ENCODE results near the gene NECTIN4. TPM values are rescaled to one million over a fixed set of nuclear protein-coding genes. Genes with fewer than 3 reads are reported as not detected.

NECTIN4 gene
- total RNA-seq, 4 donors from 2014 or later, result 0.27 to 1.9 TPM; not detected in 2

DNA sequence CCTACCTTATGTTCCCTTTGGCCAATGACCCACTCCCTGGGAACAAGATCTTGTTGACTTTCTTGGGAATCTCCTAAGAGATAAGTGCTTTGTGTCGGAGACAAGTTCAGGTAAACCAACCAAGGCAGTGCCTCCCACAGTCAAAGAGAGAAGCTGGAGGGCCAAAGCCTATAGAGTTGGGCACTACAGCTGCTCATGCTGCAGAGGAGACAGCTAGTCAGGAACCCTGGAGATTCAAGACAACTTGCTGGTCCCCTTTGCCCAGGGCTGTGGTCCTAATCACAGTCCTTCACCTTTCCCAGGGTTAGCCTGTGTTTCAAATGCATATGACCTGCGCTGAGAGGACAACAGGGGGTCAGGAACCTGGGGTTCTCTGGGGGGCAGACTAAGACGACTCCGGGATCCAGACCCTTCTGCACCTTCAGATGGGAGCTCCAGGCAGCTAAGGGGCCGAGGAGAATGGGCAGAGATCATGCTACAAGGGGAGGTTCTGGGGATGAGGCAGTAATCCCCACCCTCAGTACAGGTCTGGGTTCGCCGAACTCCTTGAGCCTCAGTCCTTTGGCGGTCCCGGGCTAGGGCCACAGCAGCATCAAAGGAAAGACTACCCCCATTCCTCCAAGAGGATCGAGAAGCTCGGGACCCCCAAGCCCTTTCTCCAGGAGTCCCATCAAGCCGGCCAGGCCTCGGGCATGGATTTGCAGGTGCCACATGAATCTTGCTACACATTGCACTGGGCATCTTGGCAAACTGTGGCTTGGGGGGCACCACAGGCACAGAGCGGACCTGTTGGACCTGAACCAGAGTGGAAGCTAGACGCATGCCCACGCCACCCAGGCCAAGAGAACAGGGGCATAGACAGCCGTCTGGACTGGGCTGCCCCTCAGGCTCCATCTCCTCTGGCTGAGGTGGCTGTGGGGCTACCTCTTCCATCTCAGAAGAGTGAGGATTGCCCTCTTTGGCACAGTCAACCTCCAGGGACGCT lies 41.6 kb downstream of the NECTIN4 start:
- ATAC-seq, result no peak
- TF ChIP-seq EP300 (IDR thresholded peaks at IDR 0.05), result no peak
- no peak for TF ChIP-seq POLR2AphosphoS5 (IDR thresholded peaks at IDR 0.05)
- TF ChIP-seq, protein P1, sequence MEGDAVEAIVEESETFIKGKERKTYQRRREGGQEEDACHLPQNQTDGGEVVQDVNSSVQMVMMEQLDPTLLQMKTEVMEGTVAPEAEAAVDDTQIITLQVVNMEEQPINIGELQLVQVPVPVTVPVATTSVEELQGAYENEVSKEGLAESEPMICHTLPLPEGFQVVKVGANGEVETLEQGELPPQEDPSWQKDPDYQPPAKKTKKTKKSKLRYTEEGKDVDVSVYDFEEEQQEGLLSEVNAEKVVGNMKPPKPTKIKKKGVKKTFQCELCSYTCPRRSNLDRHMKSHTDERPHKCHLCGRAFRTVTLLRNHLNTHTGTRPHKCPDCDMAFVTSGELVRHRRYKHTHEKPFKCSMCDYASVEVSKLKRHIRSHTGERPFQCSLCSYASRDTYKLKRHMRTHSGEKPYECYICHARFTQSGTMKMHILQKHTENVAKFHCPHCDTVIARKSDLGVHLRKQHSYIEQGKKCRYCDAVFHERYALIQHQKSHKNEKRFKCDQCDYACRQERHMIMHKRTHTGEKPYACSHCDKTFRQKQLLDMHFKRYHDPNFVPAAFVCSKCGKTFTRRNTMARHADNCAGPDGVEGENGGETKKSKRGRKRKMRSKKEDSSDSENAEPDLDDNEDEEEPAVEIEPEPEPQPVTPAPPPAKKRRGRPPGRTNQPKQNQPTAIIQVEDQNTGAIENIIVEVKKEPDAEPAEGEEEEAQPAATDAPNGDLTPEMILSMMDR (IDR thresholded peaks at IDR 0.05), result no peak
- TF ChIP-seq POLR2A (IDR thresholded peaks at IDR 0.05), result no peak
- H3K27ac ChIP-seq, result peak overlapping the region in 1 of 4 donors; percentile 97
- H3K4me3 ChIP-seq, result no peak overlapping the region
- peaks cover 4% of the 10 kb centered on the region for H3K27me3 ChIP-seq
- WGBS, 2 donors (ENCODE audit: low coverage in 1 of 2), result 98 to 100% methylated on average over 1 to 6 of the region's 18 CpGs
- H3K4me1 ChIP-seq, result peaks cover 0 to 26% (median 8%) of the 10 kb centered on the region in 3 donors
- H3K36me3 ChIP-seq, result peaks cover 0 to 13% of the 10 kb centered on the region in 2 donors
- H3K9me3 ChIP-seq, result no peaks in the 10 kb centered on the region

- 61 to 80% methylated on average over 1 to 2 of the region's 2 CpGs for WGBS, 2 donors (ENCODE audit: low coverage in 1 of 2)
- Histone ChIP-seq H3K4me1 (peaks cover 0 to 35% (median 8%) of the 10 kb centered on the region in 3 donors), H3K27ac (peak overlapping the region; percentile 88 to 97 (median 94)), H3K4me3 (peak overlapping the region; percentile 90 to 94), H3K9me3 (no peaks in the 10 kb centered on the region), H3K36me3 (peaks cover 0 to 23% of the 10 kb centered on the region in 2 donors), H3K27me3 (no peaks in the 10 kb centered on the region)
- no peak for TF ChIP-seq POLR2AphosphoS5 (IDR thresholded peaks at IDR 0.05)
- TF ChIP-seq EP300 (IDR thresholded peaks at IDR 0.05), result no peak
- no peak for TF ChIP-seq POLR2A (IDR thresholded peaks at IDR 0.05)
- TF ChIP-seq, protein P1 (IDR thresholded peaks at IDR 0.05), result no peak
- no peak for ATAC-seq
These were observed 42.6 kb downstream of the NECTIN4 start for GRCh38 chr1:161046605-161047228.

- no peaks in the 10 kb centered on the region for H3K27me3 ChIP-seq
- H3K36me3 ChIP-seq, result peaks cover 0 to 26% of the 10 kb centered on the region in 2 donors
- no peaks in the 10 kb centered on the region for H3K9me3 ChIP-seq
- H3K4me3 ChIP-seq, result peak within 1 kb of the TSS; percentile 90 to 94
- 0 to 5% methylated on average over 4 to 14 of the region's 29 CpGs for WGBS, 2 donors (ENCODE audit: low coverage in 1 of 2)
- peaks cover 0 to 35% (median 8%) of the 10 kb centered on the region in 3 donors for H3K4me1 ChIP-seq
- TF ChIP-seq POLR2A (IDR thresholded peaks at IDR 0.05) (peak; percentile 37 to 58), POLR2AphosphoS5 (IDR thresholded peaks at IDR 0.05) (peak; percentile 73), EP300 (IDR thresholded peaks at IDR 0.05) (no peak)
- TF ChIP-seq, protein P1 (IDR thresholded peaks at IDR 0.05), result no peak
- peak within 1 kb of the TSS; percentile 88 to 97 (median 94) for H3K27ac ChIP-seq
- peak; percentile 98 for ATAC-seq
These were observed 43.4 kb downstream of the NECTIN4 start, which contains the start of gene USF1 for GRCh38 chr1:161045736-161046604. TSS of gene USF1 (minus strand) at chr1:161045977. CDS start at chr1:161043275, 2,702 bp downstream.

DNA sequence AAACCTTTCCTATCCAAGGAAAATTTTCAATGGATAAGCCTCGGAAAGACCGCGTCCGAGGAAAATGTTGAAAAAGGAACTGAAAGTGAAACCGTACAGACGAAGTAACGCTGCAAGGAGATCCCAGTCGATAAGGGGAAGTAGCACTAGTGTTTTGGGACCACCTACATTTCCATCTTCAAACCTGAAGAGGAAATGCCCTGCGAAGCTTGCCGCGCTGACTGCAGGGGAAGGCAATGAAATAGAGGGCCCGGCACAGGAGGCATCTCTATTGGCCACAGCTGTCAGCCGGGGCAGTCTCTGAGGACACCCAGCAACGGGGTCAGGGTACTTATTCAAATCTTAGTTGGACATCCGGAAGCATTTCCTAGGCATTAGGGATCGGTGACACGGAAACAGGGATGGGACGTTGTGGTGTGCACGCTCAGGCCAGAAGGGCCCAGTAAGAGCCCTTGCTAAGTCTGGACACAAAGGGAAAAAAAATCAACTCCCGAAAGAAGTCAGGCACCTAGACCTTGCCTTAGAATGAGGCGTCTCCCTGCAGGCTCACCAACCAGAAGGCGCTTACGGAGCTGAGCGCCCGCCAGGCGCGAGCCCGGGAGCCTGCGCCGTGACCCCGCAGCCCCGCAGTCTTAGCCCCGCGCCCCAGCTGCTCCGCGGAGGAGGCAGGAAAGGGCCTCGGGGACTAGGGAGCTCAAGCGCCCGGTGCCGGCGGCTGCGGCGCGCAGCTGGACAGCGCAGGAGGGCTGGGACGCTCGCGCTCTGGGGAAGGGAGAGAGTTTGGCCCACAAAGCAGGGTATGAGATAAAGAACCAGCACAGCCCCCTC lies 44.2 kb downstream of the NECTIN4 start:
- Histone ChIP-seq H3K4me3 (peak overlapping the region; percentile 90 to 94), H3K27me3 (no peaks in the 10 kb centered on the region), H3K36me3 (peaks cover 2 to 34% of the 10 kb centered on the region in 2 donors), H3K4me1 (peaks cover 0 to 35% (median 8%) of the 10 kb centered on the region in 3 donors), H3K9me3 (no peaks in the 10 kb centered on the region), H3K27ac (peak overlapping the region; percentile 88 to 97 (median 94))
- 0% methylated on average over 14 to 18 of the region's 48 CpGs for WGBS, 2 donors (ENCODE audit: low coverage in 1 of 2)
- TF ChIP-seq POLR2AphosphoS5 (IDR thresholded peaks at IDR 0.05) (no peak), EP300 (IDR thresholded peaks at IDR 0.05) (no peak), POLR2A (IDR thresholded peaks at IDR 0.05) (no peak)
- TF ChIP-seq, protein P1 (IDR thresholded peaks at IDR 0.05), result no peak
- peak; percentile 57 for ATAC-seq

Measured in gastroesophageal sphincter (tissue), 4 donors.